ENCODE results near the gene WDR93.

Gene WDR93

DNA sequence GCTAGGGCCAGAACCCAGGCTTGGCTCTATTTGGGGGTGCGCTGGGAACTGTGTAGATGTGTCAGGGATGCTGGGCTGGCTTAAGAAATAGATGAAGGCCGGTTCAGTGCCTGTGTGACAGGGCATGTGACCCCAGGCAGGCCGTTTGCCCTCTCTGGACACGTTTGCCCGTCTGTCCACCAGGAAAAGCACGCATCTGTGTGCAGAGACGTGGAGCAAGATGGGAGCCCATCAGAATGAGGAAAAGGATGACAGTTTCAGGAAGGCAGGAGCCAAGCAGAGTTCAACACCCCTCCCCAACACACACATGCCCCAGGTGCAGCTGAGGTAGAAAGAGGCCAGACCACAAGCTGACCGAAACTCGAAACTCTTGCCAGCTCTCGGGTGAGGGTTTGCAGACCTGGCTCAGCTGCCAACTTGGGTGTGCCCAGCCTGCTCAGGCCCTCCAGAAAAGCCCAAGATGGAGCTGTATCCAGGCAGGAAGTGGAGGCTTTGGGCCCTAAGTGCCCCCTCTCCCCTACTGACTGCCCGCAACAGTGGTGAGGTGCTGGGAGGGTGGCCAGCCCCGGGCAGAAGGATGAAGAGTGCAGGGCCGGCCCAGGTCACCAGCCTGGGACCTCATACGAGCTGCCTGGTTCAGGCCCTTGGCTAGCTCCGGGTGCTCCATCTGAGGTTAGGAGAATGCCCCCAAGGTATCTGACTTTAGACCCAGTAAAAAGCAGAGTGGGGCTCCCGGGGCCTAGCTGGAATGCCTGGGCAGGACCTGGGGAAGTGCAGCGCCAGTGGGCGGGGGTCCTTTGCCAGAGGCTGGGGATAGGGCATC, 70.6 kb downstream of the WDR93 start:
- H3K9me3 ChIP-seq = no peaks in the 10 kb centered on the region
- TF ChIP-seq, protein P1, sequence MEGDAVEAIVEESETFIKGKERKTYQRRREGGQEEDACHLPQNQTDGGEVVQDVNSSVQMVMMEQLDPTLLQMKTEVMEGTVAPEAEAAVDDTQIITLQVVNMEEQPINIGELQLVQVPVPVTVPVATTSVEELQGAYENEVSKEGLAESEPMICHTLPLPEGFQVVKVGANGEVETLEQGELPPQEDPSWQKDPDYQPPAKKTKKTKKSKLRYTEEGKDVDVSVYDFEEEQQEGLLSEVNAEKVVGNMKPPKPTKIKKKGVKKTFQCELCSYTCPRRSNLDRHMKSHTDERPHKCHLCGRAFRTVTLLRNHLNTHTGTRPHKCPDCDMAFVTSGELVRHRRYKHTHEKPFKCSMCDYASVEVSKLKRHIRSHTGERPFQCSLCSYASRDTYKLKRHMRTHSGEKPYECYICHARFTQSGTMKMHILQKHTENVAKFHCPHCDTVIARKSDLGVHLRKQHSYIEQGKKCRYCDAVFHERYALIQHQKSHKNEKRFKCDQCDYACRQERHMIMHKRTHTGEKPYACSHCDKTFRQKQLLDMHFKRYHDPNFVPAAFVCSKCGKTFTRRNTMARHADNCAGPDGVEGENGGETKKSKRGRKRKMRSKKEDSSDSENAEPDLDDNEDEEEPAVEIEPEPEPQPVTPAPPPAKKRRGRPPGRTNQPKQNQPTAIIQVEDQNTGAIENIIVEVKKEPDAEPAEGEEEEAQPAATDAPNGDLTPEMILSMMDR (IDR thresholded peaks at IDR 0.05) = no peak
- no peaks in the 10 kb centered on the region for H3K27me3 ChIP-seq
- no peaks in the 10 kb centered on the region for H3K36me3 ChIP-seq
- H3K4me1 ChIP-seq (ENCODE audit: control insufficient read depth in 1 of 2, insufficient read depth in 1 of 2, low read depth in 1 of 2, low read length in 1 of 2) = peaks cover 13% of the 10 kb centered on the region in 2 experiments
- no peak overlapping the region for H3K27ac ChIP-seq
- H3K4me3 ChIP-seq (ENCODE audit: low read depth in 1 of 2, low read length in 1 of 2) = no peak overlapping the region

- H3K9me3 ChIP-seq = no peaks in the 10 kb centered on the region
- H3K27me3 ChIP-seq = no peaks in the 10 kb centered on the region
- H3K27ac ChIP-seq = no peak overlapping the region
- H3K4me3 ChIP-seq (ENCODE audit: low read depth in 1 of 2, low read length in 1 of 2) = no peak overlapping the region
- no peaks in the 10 kb centered on the region for H3K36me3 ChIP-seq
- H3K4me1 ChIP-seq (ENCODE audit: control insufficient read depth in 1 of 2, insufficient read depth in 1 of 2, low read depth in 1 of 2, low read length in 1 of 2) = peaks cover 13% of the 10 kb centered on the region in 2 experiments
- TF ChIP-seq, protein P1 (IDR thresholded peaks at IDR 0.05) = no peak
Measured at GRCh38 chr15:89761929-89762328, 71.3 kb downstream of the WDR93 start.

- H3K9me3 ChIP-seq = no peaks in the 10 kb centered on the region
- no peak overlapping the region for H3K27ac ChIP-seq
- H3K36me3 ChIP-seq = no peaks in the 10 kb centered on the region
- no peaks in the 10 kb centered on the region for H3K27me3 ChIP-seq
- no peak overlapping the region for H3K4me3 ChIP-seq (ENCODE audit: low read depth in 1 of 2, low read length in 1 of 2)
- TF ChIP-seq, protein P1 (IDR thresholded peaks at IDR 0.05) = no peak
- peaks cover 3 to 9% of the 10 kb centered on the region in 2 experiments for H3K4me1 ChIP-seq (ENCODE audit: control insufficient read depth in 1 of 2, insufficient read depth in 1 of 2, low read depth in 1 of 2, low read length in 1 of 2)
Measured at GRCh38 chr15:89765694-89766093, 75.1 kb downstream of the WDR93 start.

DNA sequence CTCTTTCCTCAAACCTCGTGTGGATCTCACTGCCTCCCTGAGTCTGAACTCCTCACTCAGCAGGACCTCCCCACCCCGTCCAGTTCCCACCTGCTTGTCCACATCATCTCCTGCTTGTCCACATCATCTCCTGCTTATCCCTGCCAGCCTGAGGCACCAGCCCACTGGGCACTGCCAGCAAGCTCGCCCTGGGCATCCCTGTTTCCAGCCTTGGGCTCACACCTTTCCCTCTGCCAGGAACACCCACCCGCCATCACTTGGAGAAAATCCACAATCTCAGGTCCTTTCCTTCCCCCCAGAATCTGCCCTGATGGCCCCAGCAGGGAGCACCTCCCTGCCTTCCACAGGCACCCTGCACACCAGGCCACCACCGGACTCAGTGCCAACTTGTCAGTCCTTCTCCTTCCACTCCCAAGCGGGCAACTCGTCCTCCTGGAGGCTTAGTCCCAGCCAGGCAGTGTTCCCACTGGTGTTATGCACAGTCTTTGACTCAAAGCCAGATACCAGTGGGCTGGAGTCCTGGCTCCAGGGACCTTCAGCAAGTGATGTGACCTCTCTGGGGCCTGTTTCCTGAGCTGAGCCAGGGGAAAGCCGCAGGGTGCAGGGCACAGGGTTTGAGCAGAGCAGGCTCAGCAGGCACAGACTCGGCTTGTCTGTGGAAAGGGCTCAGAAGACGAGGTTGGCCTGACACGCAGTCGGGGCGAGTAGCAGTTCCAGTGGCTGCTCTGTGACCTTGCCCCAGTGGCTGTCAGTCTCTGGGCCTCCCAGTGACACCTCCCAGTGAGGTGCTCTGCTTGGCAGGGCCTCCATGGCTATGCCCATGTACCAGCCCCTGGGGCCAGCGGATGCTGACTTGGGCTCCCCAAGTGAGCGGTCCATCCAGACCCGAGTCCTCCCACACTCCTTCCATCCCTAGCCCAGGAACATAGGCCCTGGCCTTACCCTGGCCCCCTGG, 76.0 kb downstream of the WDR93 start:
- H3K27me3 ChIP-seq = no peaks in the 10 kb centered on the region
- H3K9me3 ChIP-seq = no peaks in the 10 kb centered on the region
- H3K4me3 ChIP-seq (ENCODE audit: low read depth in 1 of 2, low read length in 1 of 2) = no peak overlapping the region
- peaks cover 3 to 5% of the 10 kb centered on the region in 2 experiments for H3K4me1 ChIP-seq (ENCODE audit: control insufficient read depth in 1 of 2, insufficient read depth in 1 of 2, low read depth in 1 of 2, low read length in 1 of 2)
- TF ChIP-seq, protein P1 (IDR thresholded peaks at IDR 0.05) = no peak
- H3K36me3 ChIP-seq = no peaks in the 10 kb centered on the region
- H3K27ac ChIP-seq = no peak overlapping the region

GRCh38 chr15:89767411-89767915, 76.9 kb downstream of the WDR93 start:
- TF ChIP-seq, protein P1 (IDR thresholded peaks at IDR 0.05) = no peak
- Histone ChIP-seq H3K9me3 (no peaks in the 10 kb centered on the region), H3K27ac (no peak overlapping the region), H3K27me3 (no peaks in the 10 kb centered on the region), H3K4me1 (ENCODE audit: control insufficient read depth in 1 of 2, insufficient read depth in 1 of 2, low read depth in 1 of 2, low read length in 1 of 2) (peaks cover 3 to 5% of the 10 kb centered on the region in 2 experiments), H3K4me3 (ENCODE audit: low read depth in 1 of 2, low read length in 1 of 2) (no peak overlapping the region), H3K36me3 (no peaks in the 10 kb centered on the region)

Data from neutrophil (primary cell).